AG04449 (cell line): ENCODE measurements around the gene RPA3.

Source experiments
- CTCF ChIA-PET: fragments of 350-600 bp; formaldehyde crosslinking; extraction: SDS; loops from one replicate; lab custom pipeline; 2021; ENCODE audit warnings: antibody characterized with exemption; lab: Yijun Ruan, JAX
- POLR2A ChIA-PET: fragments of 400-600, 350-600 bp; formaldehyde crosslinking; extraction: SDS; loops from one replicate; lab custom pipeline; 2020; ENCODE audit warnings: antibody characterized with exemption, inconsistent platforms; lab: Yijun Ruan, JAX
- DNase-seq: peaks from one replicate; pipeline ENCODE4 v3.0.0-alpha.2; 2010; ENCODE audit warnings: low read depth, low spot score
- H3K4me3 ChIP-seq: 2 replicates; pipeline ENCODE4 v1.5.1; 2011; ENCODE audit warnings: low read depth, mild to moderate bottlenecking, control low read depth, low read length
- TF ChIP-seq, protein P1 (sequence below): IDR thresholded peaks from one replicate; pipeline ENCODE4 v1.5.1; 2011; ENCODE audit warnings: mild to moderate bottlenecking, moderate library complexity, low read length, control low read depth, inconsistent platforms; ENCODE audit not compliant: insufficient read depth; ENCODE audit errors: missing control alignments

The RPA3 gene

GRCh38 chr7:7746458-7746857 is 28.1 kb upstream of the RPA3 start:
- DNase-seq: no peak
- TF ChIP-seq, protein P1, sequence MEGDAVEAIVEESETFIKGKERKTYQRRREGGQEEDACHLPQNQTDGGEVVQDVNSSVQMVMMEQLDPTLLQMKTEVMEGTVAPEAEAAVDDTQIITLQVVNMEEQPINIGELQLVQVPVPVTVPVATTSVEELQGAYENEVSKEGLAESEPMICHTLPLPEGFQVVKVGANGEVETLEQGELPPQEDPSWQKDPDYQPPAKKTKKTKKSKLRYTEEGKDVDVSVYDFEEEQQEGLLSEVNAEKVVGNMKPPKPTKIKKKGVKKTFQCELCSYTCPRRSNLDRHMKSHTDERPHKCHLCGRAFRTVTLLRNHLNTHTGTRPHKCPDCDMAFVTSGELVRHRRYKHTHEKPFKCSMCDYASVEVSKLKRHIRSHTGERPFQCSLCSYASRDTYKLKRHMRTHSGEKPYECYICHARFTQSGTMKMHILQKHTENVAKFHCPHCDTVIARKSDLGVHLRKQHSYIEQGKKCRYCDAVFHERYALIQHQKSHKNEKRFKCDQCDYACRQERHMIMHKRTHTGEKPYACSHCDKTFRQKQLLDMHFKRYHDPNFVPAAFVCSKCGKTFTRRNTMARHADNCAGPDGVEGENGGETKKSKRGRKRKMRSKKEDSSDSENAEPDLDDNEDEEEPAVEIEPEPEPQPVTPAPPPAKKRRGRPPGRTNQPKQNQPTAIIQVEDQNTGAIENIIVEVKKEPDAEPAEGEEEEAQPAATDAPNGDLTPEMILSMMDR: no peak
- ChIA-PET POLR2A (no interaction called here), CTCF (interaction anchor here (2.0 kb wide), 1 partner anchor 13 kb away, joined by 8 read pairs; no protein-coding TSS in a partner anchor)
- no peak overlapping the region for H3K4me3 ChIP-seq

GRCh38 chr7:7745966-7746365 is 27.6 kb upstream of the RPA3 start:
- TF ChIP-seq, protein P1: no peak
- POLR2A ChIA-PET: no interaction called here
- no peak overlapping the region for H3K4me3 ChIP-seq
- no peak for DNase-seq
- CTCF ChIA-PET: interaction anchor here (1.4 to 2.0 kb wide), 4 partner anchors 11 to 64 kb away, joined by 5 to 8 read pairs (median 8); no protein-coding TSS in a partner anchor

DNA sequence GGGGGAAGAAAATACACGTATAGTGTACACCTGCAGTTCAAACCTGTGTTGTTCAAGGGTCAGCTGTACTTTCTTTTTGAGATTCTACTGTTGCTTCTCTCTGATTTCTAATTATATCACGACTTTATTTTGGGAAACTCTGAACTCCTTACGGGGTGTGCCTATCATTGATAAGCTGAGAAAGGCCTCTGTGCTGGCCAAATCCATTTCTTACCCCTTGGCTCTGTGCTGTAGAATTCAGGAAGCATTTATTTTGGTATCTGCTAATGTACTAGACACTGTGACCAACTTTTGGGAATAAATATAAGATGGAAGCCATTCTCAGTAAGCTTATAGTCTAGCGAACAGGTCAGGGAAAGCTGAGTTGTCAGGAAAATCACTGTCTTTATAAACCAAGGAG is 26.9 kb upstream of the RPA3 start:
- ChIA-PET CTCF (interaction anchor here (1.4 to 2.0 kb wide), 4 partner anchors 11 to 64 kb away, joined by 5 to 8 read pairs (median 8); no protein-coding TSS in a partner anchor), POLR2A (no interaction called here)
- DNase-seq: no peak
- TF ChIP-seq, protein P1: no peak
- H3K4me3 ChIP-seq: no peak overlapping the region

GRCh38 chr7:7742223-7742622 is 23.8 kb upstream of the RPA3 start:
- DNase-seq: no peak
- no peak overlapping the region for H3K4me3 ChIP-seq
- POLR2A ChIA-PET: no interaction called here
- TF ChIP-seq, protein P1: no peak
- CTCF ChIA-PET: interaction anchor here (0.9 to 1.3 kb wide), 2 partner anchors 10 to 61 kb away, joined by 3 read pairs; no protein-coding TSS in a partner anchor

DNA sequence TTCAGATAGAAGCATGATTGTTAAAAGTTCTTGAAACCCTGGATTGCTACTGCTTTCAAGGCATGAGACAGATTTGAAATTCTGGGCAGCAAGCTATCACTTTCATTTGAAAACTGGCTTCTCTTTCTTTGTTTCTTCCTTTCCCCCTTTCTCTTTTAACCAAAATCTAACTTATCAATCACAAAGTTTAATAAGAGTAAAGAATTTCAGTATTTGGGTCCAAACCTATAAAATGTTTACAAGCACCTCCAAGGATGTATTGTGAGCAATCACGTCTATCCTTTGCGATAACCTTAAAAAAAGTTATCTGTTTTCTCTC is 21.6 kb upstream of the RPA3 start:
- CTCF ChIA-PET: interaction anchor here (2.9 kb wide), 2 partner anchors 15 to 59 kb away, joined by 8 to 10 read pairs; no protein-coding TSS in a partner anchor
- POLR2A ChIA-PET: no interaction called here
- TF ChIP-seq, protein P1: no peak

GRCh38 chr7:7739204-7740036 is 21.0 kb upstream of the RPA3 start:
- ChIA-PET CTCF (interaction anchor here (1.1 to 2.9 kb wide), 3 partner anchors 15 to 58 kb away, joined by 3 to 10 read pairs (median 8); no protein-coding TSS in a partner anchor), POLR2A (no interaction called here)
- no peak overlapping the region for H3K4me3 ChIP-seq
- TF ChIP-seq, protein P1: no peak
- no peak for DNase-seq

More for the DNA sequence above, 21.6 kb upstream of the RPA3 start:
- H3K4me3 ChIP-seq: no peak overlapping the region
- DNase-seq: no peak
